RKO (cell line): ENCODE results near the gene NUMB.

ENCODE experiments used
- DNase-seq: peaks from one replicate; pipeline ENCODE4 v3.0.0-alpha.2; 2016; ENCODE audit warnings: low spot score

NUMB gene

DNA sequence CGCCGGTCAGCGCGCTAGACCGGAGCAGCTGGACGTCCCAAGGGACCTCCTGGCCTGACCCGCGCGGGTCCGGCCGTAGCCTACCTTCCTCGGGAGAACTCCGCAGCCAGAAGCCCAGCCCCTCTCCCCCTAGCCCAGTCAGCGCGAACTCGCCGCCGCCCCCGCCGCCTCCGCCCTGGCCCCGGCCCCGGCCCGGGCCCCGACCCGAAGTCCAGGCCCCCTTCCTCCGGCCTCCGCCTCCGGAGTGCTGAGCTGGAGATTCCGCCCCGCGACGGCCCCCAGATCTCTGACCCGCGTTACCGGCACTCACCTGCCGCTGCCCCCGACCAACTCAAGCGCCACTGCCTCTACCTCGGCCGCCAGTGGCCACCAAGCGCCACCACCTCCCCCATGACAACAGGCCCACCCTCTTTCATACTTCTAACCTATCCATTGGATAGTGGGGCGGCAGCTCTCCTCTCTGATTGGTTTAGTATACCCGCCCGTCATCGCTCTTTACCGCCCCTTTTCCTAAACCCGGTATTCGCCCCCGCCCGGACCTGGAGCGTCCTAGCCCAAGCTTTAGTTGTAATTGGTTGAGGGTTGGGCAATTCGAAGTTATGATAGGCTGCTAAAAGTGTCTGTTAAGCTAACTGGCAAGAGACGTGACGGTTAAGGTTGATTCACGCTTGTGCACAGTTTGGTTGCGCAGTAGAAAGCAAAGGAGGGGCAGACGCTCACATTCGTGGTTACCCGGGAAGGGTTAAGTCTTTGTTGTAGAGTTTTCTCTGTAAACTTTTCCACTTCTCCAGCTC, at the start of gene NUMB:
Gene NUMB, minus strand, starts transcription at position 364 of the 794 bp plus-strand sequence. CDS start 102,795 bp downstream, outside the sequence.
- DNase-seq: peak; percentile 99

DNA sequence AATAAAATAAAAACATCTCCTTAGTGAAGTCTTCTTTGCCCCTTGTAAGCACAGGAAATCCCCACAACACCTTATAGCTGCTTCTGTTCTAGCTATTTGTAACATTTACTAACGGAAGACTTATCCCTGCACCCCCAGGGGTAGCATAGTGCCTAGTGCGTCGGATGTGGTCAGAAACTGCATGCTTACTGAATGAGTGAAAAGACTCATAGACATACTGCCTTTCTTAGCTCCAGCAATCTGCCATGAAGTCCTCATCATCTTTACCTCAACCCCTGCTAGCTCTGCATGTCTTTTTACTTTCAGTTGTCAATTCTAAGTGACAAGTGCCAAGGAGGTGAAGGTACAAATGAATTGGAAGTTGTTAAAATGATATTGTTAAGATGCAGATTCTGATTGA, 45.3 kb upstream of the NUMB start:
- no peak for DNase-seq

DNA sequence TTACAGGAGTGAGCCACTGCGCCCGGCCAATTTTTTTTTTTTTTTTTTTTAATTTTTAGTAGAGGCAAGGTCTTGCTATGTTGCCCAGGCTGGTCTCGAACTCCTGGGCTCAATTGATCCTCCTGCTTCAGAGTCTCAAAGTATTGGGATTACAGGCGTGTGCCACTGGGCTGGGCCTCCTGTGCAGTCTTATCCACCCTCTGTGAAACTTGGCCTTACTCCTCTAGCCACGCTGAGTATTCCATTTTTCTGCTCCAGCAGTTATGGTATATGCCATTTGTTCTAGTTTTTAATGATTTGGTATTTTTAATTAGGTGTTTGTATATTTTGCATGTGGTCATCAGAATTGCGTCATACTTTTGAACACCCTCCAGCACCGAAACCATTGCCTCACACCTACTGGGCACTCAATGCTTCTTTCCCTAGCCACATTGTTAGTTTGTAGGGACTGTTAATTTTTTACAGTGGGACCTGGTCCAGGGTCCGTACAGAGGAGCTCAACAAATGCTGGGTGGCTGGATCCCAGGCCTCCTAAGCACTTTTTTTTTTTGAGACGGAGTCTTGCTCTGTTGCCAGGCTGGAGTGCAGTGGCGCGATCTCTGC, 43.8 kb upstream of the NUMB start:
- no peak for DNase-seq

DNA sequence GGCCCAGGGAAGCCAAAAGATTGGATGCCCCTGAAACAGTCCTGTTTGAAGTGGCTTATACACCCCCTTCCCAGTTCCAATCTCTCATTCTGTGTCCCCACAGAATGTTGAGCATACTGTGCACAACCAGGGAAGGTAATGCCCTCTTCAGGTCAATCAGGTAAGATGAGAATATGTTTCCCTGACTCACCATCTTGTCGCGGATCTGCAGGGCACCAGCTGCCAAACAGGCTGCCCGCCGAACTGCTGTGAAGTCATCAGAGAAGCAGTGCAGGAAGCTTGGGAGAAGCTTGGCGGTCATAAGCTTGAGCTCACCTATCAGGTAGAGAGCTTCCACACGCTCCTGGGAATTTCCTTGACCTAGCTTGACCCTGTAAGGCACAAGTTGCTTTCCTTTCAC, 42.0 kb upstream of the NUMB start:
- DNase-seq: no peak

DNA sequence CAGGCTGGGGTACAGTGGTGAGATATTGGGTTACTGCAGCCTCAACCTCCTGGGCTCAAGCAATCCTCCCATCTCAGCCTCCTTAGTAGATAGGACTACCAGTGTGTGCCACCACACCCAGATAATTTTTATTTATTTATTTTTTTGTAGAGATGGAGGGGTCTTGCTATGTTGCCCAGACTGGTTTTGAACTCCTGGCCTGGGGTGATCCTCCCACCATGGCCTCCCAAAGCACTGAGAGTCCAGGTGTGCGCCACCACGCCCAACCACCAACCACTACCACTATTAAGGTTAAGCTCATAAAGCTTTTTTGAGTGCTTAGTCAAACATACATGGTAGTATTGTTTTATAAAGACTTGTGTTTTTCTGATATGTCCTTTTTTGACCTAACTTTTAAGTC, 36.2 kb upstream of the NUMB start:
- DNase-seq: no peak

DNA sequence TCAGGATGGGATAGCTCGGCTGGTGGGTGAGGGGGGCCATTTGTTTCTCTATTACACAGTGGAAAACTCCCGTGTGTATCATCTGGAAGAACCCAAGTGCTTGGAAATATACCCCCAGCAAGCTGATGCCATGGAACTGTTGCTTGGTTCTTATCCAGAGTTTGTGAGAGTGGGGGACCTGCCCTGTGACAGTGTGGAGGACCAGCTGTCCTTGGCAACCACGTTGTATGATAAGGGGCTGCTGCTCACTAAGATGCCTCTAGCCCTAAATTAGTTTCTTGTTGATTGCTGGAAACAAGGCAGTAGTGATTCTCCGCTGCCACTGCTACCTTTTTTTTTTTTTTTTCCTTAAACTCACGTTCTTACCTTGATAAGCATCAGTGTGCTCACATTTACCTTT, 34.3 kb upstream of the NUMB start:
- DNase-seq: no peak

DNA sequence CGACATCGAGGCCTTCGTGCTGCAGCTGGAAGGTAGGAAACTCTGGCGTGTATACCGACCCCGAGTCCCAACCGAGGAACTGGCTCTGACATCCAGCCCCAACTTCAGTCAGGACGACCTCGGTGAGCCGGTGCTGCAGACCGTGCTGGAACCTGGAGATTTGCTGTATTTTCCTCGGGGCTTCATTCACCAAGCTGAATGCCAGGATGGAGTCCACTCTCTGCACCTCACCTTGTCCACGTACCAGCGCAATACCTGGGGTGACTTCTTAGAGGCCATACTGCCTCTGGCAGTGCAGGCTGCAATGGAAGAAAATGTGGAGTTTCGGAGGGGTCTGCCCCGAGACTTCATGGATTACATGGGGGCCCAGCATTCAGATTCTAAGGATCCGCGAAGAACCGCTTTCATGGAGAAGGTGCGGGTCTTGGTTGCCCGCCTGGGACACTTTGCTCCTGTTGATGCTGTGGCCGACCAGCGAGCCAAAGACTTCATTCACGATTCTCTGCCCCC, 33.8 kb upstream of the NUMB start:
- DNase-seq: no peak

DNA sequence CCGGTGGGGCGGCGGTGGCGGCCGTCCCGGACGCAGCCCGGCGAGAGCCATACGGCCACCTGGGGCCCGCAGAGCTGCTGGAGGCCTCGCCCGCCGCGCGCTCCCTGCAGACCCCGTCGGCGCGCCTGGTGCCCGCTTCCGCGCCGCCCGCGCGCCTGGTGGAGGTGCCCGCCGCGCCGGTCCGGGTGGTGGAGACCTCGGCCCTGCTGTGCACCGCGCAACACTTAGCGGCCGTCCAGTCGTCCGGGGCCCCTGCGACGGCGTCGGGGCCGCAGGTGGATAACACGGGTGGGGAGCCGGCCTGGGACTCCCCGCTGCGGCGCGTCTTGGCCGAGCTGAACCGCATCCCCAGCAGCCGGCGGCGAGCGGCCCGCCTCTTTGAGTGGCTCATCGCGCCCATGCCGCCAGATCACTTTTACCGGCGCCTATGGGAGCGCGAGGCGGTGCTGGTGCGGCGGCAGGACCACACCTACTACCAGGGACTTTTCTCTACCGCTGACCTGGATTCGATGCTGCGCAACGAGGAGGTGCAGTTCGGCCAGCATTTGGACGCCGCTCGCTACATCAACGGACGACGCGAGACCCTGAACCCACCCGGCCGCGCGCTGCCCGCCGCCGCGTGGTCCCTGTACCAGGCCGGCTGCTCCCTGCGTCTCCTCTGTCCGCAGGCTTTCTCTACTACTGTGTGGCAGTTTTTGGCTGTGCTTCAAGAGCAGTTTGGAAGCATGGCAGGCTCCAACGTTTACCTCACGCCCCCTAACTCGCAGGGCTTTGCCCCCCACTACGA, 33.1 kb upstream of the NUMB start:
- DNase-seq: peak; percentile 79

DNA sequence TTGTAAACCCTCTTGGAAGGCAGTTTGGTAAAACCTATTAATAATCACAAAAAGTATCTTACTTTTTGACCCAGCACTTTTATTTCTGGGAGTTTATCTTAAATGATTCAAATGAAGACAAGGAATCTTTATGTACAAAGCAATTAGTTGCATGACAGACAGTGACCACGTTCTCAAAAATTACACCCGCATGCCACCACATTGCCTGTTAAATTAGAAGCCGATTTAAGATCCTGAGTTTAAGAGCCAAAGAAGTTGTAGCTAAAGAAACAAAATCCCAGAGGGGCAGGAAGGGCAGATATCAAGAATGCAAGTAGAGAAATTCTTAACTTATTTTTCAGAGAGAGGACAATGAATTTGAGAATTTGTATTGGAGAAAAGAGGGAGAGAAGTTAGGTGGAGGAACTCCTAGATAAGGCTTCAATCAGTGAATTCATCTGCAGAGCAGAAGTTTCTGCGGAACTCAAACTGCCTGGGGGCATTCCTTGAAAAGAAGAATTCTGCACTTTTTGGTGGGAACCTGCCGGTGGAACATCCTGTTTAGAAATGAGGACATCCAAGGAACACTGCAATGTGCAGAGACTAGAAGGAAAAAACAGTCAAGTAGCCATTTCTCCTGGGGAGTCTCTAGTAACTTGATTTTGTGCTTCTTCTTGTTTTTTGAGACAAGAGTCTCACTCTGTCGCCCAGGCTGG, 31.3 kb upstream of the NUMB start:
- no peak for DNase-seq

DNA sequence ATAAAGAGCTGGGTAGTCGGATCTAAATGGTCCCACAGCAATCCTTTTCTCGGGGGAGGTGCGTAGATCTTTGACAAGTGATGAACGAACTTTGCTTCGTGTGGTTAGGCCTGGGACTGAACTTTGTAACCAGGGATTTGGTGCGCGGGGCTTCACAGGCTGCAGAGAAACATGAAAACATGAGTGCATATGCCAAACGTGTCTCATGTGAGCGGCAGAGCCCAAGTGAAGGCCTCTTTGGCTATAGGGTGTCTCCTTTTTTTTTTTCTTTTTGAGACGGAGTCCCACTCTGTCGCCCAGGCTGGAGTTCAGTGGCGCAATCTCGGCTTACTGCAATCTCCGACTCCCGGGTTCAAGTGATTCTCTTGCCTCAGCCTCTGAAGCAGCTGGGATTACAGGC, 20.3 kb upstream of the NUMB start:
- no peak for DNase-seq

DNA sequence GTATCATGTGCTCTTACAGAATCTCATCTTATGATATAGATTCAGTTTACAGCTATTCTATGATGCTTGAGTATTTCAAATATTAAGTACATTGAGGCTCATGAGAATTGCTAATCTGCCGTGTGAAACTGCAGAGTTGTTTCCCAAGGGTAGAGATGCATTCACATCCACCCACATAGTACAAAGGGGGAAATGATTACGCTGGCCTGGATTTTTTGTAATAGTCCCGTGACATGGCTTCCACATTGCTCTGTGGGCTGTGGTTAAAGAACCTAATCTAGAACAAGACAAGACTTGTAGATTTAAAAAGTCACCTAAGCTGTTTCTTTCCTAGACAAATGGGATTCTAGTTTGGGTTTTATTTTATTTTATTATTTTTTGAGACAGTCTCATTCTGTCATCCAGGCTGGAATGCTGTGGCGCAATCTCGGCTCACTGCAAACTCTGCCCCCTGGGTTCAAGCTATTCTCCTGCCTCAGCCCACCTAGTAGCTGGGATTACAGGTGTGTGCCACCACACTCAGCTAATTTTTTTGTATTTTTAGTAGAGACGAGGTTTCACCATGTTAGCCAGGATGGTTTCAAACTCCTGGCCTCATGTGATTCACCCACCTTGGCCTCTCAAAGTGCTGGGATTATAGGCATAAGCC, 19.4 kb upstream of the NUMB start:
- DNase-seq: no peak

DNA sequence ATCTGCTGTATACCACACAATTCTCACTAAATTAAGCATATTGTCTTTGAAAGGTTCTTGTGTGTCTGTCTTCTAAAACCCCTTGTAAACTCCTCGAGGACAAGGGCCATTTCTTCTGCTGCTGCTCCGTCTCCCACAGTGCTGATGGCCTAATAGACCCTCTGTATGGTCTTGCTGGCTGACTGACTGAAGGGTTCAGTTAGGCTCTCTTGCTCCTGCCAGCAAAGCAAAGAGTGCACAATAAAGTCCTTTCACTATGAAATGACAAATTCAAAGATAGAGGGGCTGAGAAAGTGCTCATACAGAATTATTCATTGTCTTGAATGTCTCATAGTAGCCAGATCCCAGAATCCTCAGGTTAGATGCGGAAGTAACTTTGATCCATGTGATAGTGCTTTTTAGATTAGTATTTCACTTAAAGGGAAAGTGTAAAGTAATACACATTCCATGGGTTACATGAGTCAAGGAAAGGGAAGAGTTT, 18.1 kb upstream of the NUMB start:
- peak; percentile 27 for DNase-seq

DNA sequence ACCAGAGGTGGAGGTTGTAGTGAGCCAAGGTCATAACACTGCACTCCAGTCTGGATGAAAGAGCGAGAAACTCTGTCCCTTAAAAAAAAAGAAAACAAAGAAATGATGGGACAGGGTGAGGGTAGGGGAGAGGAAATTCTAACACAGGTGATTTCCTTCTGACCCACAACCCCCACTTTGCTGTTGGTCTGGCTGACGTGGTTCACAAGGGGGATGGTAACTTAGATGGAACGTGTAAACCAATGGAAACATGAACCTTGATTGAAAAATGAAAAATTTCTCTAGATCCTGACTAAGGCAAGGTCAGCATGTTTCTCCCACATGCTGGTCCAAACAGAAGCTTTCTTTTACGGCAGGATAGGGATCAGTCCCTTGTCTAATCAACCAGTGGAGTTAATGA, 16.6 kb upstream of the NUMB start:
- no peak for DNase-seq

DNA sequence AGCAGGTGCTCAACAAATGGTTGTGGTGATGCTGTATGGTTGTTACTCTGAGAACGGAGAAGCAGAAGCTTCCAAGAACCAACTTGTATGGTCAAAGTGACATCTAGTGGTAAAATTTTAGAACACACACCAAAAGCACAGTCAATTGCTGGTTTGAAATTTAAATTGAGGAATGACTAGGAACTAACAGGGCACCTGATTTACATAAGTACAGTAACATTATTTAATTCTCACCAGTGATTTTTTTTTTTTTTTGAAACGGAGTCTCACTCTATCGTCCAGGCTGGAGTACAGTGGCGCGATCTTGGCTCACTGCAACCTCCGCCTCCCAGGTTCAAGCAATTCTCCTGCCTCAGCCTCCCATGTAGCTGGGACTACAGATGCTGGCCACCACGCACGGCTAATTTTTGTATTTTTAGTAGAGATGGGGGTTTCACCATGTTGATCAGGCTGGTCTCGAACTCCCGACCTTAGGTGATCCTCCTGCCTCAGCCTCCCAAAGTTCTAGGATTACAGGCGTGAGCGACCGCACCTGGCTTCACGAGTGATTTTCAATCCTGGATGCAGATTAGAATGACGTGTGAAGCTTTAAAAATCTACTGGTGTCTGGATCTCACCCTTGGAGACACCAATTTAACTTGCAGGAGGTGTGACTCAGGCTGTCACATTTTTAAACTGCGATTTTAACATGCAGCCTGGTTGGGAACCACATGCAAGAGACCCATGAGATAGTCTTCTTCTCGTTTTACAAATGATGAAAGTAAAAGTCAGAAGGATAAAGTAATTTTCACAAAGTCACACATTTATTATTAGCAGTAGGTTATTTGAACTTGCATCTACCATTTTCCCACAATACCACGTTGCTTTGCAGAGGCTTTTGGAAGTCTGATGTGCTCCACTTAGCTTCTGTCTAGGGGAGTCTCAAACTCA, 14.1 kb upstream of the NUMB start:
- DNase-seq: peak; percentile 83

DNA sequence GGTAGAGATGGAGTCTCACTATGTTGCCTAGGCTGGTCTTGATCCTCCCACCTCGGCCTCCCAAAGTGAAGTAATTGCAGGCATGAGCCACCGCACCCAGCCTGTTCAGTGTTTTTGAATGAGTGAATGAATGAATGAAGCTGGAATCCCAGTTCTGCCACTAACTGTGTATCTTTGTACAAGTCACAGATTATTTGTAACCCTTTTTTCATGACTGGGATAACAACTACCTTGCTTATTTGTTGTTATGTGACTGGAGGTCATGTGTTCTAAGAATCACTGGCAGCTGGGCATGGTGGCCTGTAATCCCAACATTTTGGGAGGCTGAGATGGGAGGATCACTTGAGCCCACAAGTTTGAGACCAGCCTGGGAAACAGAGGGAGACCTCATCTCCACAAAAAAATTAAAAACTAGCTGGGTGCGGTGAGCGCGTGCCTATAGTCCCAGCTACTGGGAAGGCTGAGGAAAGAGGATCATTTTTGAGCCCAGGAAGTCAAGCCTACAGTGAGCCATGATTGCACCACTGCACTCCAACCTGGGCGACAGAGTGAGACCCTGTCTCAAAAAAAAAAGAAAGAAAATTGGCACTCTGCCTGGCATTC, 13.3 kb upstream of the NUMB start:
- no peak for DNase-seq

DNA sequence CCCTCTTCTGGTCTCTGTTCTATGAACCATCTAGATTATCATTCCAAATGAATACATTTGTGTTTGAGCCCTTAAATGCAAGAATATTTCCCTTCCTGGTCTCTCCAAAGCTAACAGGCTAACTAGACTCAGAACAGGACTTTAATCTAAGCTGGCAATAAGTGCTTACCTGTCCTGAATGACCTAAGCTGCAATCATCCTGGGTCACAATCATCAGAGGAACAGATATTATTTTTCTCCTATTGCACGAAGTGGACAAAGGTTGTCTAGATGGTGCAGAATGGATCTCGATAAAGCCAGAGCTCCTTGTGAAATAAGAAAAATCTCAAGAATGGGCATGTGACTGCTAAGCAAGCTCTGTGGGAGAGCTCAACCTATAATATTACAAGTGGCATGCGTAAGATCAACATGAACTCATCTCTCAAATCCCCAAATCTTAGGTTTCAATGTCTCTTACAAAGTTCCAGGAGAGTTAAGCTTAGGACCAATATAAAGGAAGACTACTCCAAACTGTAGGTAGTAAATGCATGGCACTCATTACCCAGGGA, 10.6 kb upstream of the NUMB start:
- no peak for DNase-seq

DNA sequence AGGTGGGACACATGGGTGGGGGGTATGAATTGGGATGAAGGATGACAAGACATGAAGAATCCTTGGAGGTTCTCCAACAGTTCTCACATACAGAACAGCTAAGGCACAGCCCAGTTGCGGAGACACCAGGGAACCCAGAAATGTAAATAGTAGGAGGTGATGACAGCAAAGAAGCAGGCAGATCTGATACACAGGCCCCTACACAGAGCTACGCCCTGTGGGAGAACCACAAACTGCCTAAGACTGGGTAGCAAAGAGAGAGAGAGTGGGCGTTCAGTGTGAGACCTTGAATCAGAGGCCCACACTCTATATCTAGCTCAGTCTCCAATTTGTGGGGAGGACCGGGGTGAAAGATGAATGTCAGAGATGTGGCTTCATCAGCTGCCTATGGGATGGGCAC, 9.5 kb upstream of the NUMB start:
- no peak for DNase-seq

DNA sequence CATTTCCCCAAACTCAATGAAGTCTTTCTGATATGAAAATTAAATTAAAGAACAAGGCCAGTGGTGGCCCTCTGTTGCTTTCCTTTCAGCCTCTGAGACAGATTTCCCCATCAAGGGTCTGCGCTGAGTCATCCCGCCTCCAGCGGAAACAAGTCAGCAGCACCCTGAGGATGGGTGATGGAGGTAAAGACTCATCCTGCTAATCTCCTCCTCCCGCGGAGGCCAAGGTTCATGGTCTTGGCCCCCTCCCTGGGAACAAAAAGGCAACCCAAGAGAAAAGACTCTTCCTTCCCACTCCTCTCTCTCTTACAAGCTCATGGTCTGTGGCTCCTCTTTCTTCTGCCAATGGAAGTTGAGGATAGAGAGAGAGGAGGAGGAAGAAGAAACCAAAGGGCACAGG, 9.0 kb upstream of the NUMB start:
- no peak for DNase-seq

DNA sequence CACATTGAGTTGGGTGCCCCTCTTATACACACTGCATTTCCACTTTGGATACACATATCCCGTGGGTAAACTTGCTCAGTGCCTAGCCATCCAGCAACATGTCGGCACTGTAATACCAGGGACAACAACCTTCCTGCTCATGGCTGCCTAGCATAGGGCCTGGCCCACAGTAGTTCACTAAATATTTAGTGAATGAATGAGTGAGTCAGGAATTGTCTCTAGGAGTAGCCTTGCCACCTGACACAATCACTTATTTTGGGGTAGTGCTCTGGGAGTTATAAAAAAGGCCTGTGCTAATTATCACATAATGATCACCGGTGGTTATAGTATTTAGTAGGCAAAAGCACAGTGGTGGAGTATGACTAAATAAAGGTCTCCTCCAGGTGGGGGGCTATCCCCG, 8.5 kb upstream of the NUMB start:
- no peak for DNase-seq
